BE2C (cell line): Measurements from ENCODE around the gene HIBCH.
A peak's percentile ranks its signal among the peaks of the same experiment; 100 is the strongest.

Source experiments
- DNase-seq: peaks from one replicate; pipeline ENCODE4 v3.0.0-alpha.2; 2020
- H3K27me3 ChIP-seq: fragments of 250-450 bp; sonication (Bioruptor Pico); 2 replicates; pipeline ENCODE4 v1.5.1; 2020; ENCODE audit warnings: mild to moderate bottlenecking
- H3K36me3 ChIP-seq: fragments of 250-450 bp; sonication (Bioruptor Pico); 2 replicates; pipeline ENCODE4 v1.5.1; 2020; ENCODE audit warnings: mild to moderate bottlenecking
- H3K4me1 ChIP-seq: fragments of 250-450 bp; sonication (Bioruptor Pico); 2 replicates; pipeline ENCODE4 v1.5.1; 2020
- H3K4me3 ChIP-seq: 2 replicates; pipeline ENCODE4 v1.5.1; 2011; ENCODE audit warnings: low read depth, low read length
- H3K9me3 ChIP-seq: fragments of 250-450 bp; sonication (Bioruptor Pico); 2 replicates; pipeline ENCODE4 v1.5.1; 2020
- CTCF ChIP-seq: IDR thresholded peaks from 2 replicates; pipeline ENCODE4 v1.5.1; 2012; ENCODE audit warnings: mild to moderate bottlenecking, low read depth, low read length

The HIBCH gene

GRCh38 chr2:190179754-190180312 is 139.8 kb downstream of the HIBCH start:
- DNase-seq = no peak
- H3K27me3 ChIP-seq = no peaks in the 10 kb centered on the region
- no peak for TF ChIP-seq CTCF
- no peaks in the 10 kb centered on the region for H3K9me3 ChIP-seq
- H3K36me3 ChIP-seq = no peaks in the 10 kb centered on the region
- H3K4me3 ChIP-seq = peak overlapping the region; percentile 66
- no peaks in the 10 kb centered on the region; the same call in 1 of the 2 replicates for H3K4me1 ChIP-seq

- Histone ChIP-seq H3K9me3 (no peaks in the 10 kb centered on the region), H3K4me3 (no peak overlapping the region), H3K36me3 (no peaks in the 10 kb centered on the region), H3K27me3 (no peaks in the 10 kb centered on the region), H3K4me1 (no peaks in the 10 kb centered on the region; the same call in 1 of the 2 replicates)
- no peak for DNase-seq
- TF ChIP-seq CTCF = no peak
Measured at GRCh38 chr2:190178066-190178722, 141.4 kb downstream of the HIBCH start.

- Histone ChIP-seq H3K36me3 (no peaks in the 10 kb centered on the region), H3K9me3 (no peaks in the 10 kb centered on the region), H3K27me3 (no peaks in the 10 kb centered on the region), H3K4me3 (no peak overlapping the region), H3K4me1 (no peaks in the 10 kb centered on the region; the same call in 1 of the 2 replicates)
- no peak for DNase-seq
- TF ChIP-seq CTCF = no peak
Measured at GRCh38 chr2:190177249-190178040, 142.2 kb downstream of the HIBCH start.

GRCh38 chr2:190173392-190173791 is 146.2 kb downstream of the HIBCH start:
- no peak for DNase-seq
- Histone ChIP-seq H3K4me3 (no peak overlapping the region), H3K36me3 (no peaks in the 10 kb centered on the region)

GRCh38 chr2:190170673-190171072 is 149.0 kb downstream of the HIBCH start:
- Histone ChIP-seq H3K4me3 (no peak overlapping the region), H3K9me3 (no peaks in the 10 kb centered on the region; the same call in 1 of the 2 replicates), H3K27me3 (no peaks in the 10 kb centered on the region), H3K4me1 (no peaks in the 10 kb centered on the region), H3K36me3 (no peaks in the 10 kb centered on the region)
- TF ChIP-seq CTCF = no peak
- DNase-seq = no peak

More at GRCh38 chr2:190173392-190173791, 146.2 kb downstream of the HIBCH start:
- Histone ChIP-seq H3K9me3 (no peaks in the 10 kb centered on the region; the same call in 1 of the 2 replicates), H3K27me3 (no peaks in the 10 kb centered on the region), H3K4me1 (no peaks in the 10 kb centered on the region)
- TF ChIP-seq CTCF = no peak
